NCI-H1092 (cell line): ENCODE results near the gene CNTN2.

Experiments
- DNase-seq: peaks from one replicate; lab custom pipeline; 2025; lab: John Stamatoyannopoulos, UW

CNTN2 gene

GRCh38 chr1:205018381-205018780 lies 24.6 kb upstream of the CNTN2 start:
- DNase-seq = no peak

- DNase-seq = no peak
Observed at GRCh38 chr1:205020466-205020865, 22.5 kb upstream of the CNTN2 start.

- DNase-seq = no peak
Observed at GRCh38 chr1:205024679-205025078, 18.3 kb upstream of the CNTN2 start.

- no peak for DNase-seq
Observed at GRCh38 chr1:205025239-205025638, 17.8 kb upstream of the CNTN2 start.

- DNase-seq = no peak
Observed at GRCh38 chr1:205026181-205026580, 16.8 kb upstream of the CNTN2 start.

- DNase-seq = no peak
Observed at GRCh38 chr1:205028390-205028789, 14.6 kb upstream of the CNTN2 start.

GRCh38 chr1:205028924-205029323 lies 14.1 kb upstream of the CNTN2 start:
- DNase-seq = no peak

GRCh38 chr1:205030241-205030640 lies 12.8 kb upstream of the CNTN2 start:
- no peak for DNase-seq

GRCh38 chr1:205030896-205031295 lies 12.1 kb upstream of the CNTN2 start:
- no peak for DNase-seq

- DNase-seq = peak; percentile 25
Observed at GRCh38 chr1:205032508-205032907, 10.5 kb upstream of the CNTN2 start.

GRCh38 chr1:205037539-205037938 lies 5.5 kb upstream of the CNTN2 start:
- DNase-seq = no peak

GRCh38 chr1:205038132-205038786 lies 4.8 kb upstream of the CNTN2 start:
- DNase-seq = no peak

GRCh38 chr1:205041001-205041715 lies 1.9 kb upstream of the CNTN2 start:
- DNase-seq = no peak

- no peak for DNase-seq
Observed at GRCh38 chr1:205041998-205042910, 758 bp upstream of the CNTN2 start.

GRCh38 chr1:205043866-205044265 lies 854 bp downstream of the CNTN2 start:
- no peak for DNase-seq

- no peak for DNase-seq
Observed at GRCh38 chr1:205044741-205045140, 1.7 kb downstream of the CNTN2 start.

GRCh38 chr1:205045146-205045545 lies 2.1 kb downstream of the CNTN2 start:
- no peak for DNase-seq

GRCh38 chr1:205046870-205047269 lies 3.9 kb downstream of the CNTN2 start:
- DNase-seq = no peak

GRCh38 chr1:205047764-205048231 lies 4.8 kb downstream of the CNTN2 start:
- no peak for DNase-seq

- no peak for DNase-seq
Observed at GRCh38 chr1:205048382-205048781, 5.4 kb downstream of the CNTN2 start.

GRCh38 chr1:205049479-205049878 lies 6.5 kb downstream of the CNTN2 start:
- no peak for DNase-seq

- DNase-seq = no peak
Observed at GRCh38 chr1:205052690-205053089, 9.7 kb downstream of the CNTN2 start.

GRCh38 chr1:205053296-205053695 lies 10.3 kb downstream of the CNTN2 start:
- DNase-seq = no peak
